HCT116 (cell line): Measurements from ENCODE around the gene SYNE1. TPM values are rescaled to one million over a fixed set of nuclear protein-coding genes. Genes with fewer than 3 reads are reported as not detected.

Source experiments
- ATAC-seq: fragments of 200-7000 bp; cut with Tn5 transposase; 2 replicates; pipeline ENCODE4 v1.9.1; 2020; ENCODE audit warnings: mild to moderate bottlenecking, moderate library complexity
- BruUV-seq: library from RNA; stranded (reverse); fragments of 400-500 nt; replicated peaks from 2 replicates; lab custom pipeline; 2021; lab: Mats Ljungman, UMichigan
- CTCF ChIA-PET: fragments of 300-600 bp; sonication (Branson Sonifier 250); formaldehyde crosslinking; loops from one replicate; lab custom pipeline; 2021; ENCODE audit warnings: antibody characterized with exemption; lab: Charles Lee
- POLR2A ChIA-PET: fragments of 300-600, 350-600 bp; sonication (Branson Sonifier 250); formaldehyde crosslinking; loops from one replicate; lab custom pipeline; 2021; ENCODE audit warnings: antibody characterized with exemption; lab: Charles Lee
- RAD21 ChIA-PET, 2 experiments: fragments of 300-600 bp; sonication (Branson Sonifier 250); formaldehyde crosslinking; loops; one replicate each; lab custom pipeline; 2023; ENCODE audit warnings: low total read pairs in 2 of 2; ENCODE audit not compliant: uncharacterized antibody in 2 of 2, unreplicated experiment in 2 of 2, low non-redundant PET in 1 of 2; lab: Charles Lee
- DNase-seq: peaks from one replicate; pipeline ENCODE4 v3.0.0-alpha.2; 2010; ENCODE audit warnings: low read depth, low spot score
- H2AFZ ChIP-seq: fragments of 200-600 bp; shearing (Covaris generic), sonication (generic); 2 replicates; pipeline ENCODE4 v1.6.1; 2017; ENCODE audit warnings: low read depth, mixed run types, mixed read lengths, antibody characterized with exemption, low read length; ENCODE audit not compliant: poor library complexity, severe bottlenecking
- H3K27ac ChIP-seq: 2 replicates; pipeline ENCODE4 v1.5.1; 2012; ENCODE audit warnings: low read depth, low read length
- H3K27me3 ChIP-seq: fragments of 200-600 bp; sonication (generic); 2 replicates; pipeline ENCODE4 v1.6.1; 2016; ENCODE audit warnings: mixed run types, low read length, mixed read lengths; ENCODE audit not compliant: insufficient read depth
- H3K36me3 ChIP-seq, 2 experiments: fragments of 200-500 bp in 1 of 2; fragments of 200-600 bp in 1 of 2; sonication (Bioruptor generic) in 1 of 2; sonication (generic) in 1 of 2; 2 replicates each; pipeline versions ENCODE4 v1.5.1 to v1.6.1; 2014 to 2016; ENCODE audit warnings: low read length in 2 of 2, inconsistent platforms in 1 of 2, mixed read lengths in 1 of 2, mixed run types in 1 of 2; ENCODE audit not compliant: insufficient read depth in 2 of 2, control insufficient read depth in 1 of 2
- H3K4me1 ChIP-seq, 2 experiments: fragments of 200-600 bp in 1 of 2; sonication (generic) in 1 of 2; 2 replicates each; pipeline versions ENCODE4 v1.5.1 to v1.6.1; 2012 to 2017; ENCODE audit warnings: low read length in 2 of 2, inconsistent platforms in 1 of 2, mild to moderate bottlenecking in 1 of 2, mixed read lengths in 1 of 2, mixed run types in 1 of 2, moderate library complexity in 1 of 2; ENCODE audit not compliant: insufficient read depth in 2 of 2, control insufficient read depth in 1 of 2
- H3K4me2 ChIP-seq: fragments of 200-600 bp; sonication (generic); 2 replicates; pipeline ENCODE4 v1.6.1; 2017; ENCODE audit warnings: mixed run types, low read length, mixed read lengths
- H3K4me3 ChIP-seq, 2 experiments: fragments of 200-600 bp in 1 of 2; sonication (generic) in 1 of 2; replicated peaks in 1 of 2; 2 replicates each; pipeline ENCODE4 v1.5.1; 2011 to 2016; ENCODE audit warnings: low read length in 2 of 2, control low read depth in 1 of 2, low read depth in 1 of 2, mild to moderate bottlenecking in 1 of 2, mixed read lengths in 1 of 2, mixed run types in 1 of 2
- H3K79me2 ChIP-seq: fragments of 200-600 bp; sonication (generic); 2 replicates; pipeline ENCODE4 v1.6.1; 2017; ENCODE audit warnings: mild to moderate bottlenecking, mixed run types, low read length, moderate library complexity, mixed read lengths; ENCODE audit not compliant: insufficient read depth
- H3K9ac ChIP-seq: fragments of 200-600 bp; sonication (generic); 2 replicates; pipeline ENCODE4 v1.6.1; 2016; ENCODE audit warnings: low read length, mixed read lengths
- H3K9me2 ChIP-seq: fragments of 200-600 bp; sonication (generic), shearing (Covaris generic); 2 replicates; pipeline ENCODE4 v1.6.1; 2017; ENCODE audit warnings: mixed run types, mild to moderate bottlenecking, moderate library complexity; ENCODE audit not compliant: insufficient read depth
- H3K9me3 ChIP-seq, 2 experiments: fragments of 200-500 bp in 1 of 2; fragments of 200-600 bp in 1 of 2; sonication (Bioruptor generic) in 1 of 2; sonication (generic) in 1 of 2; 2 replicates each; pipeline ENCODE4 v1.6.1; 2014 to 2017; ENCODE audit warnings: low read length in 2 of 2, mixed read lengths in 2 of 2, inconsistent platforms in 1 of 2, low read depth in 1 of 2, mild to moderate bottlenecking in 1 of 2, mixed run types in 1 of 2, moderate library complexity in 1 of 2; ENCODE audit not compliant: control insufficient read depth in 1 of 2, insufficient read depth in 1 of 2
- H4K20me1 ChIP-seq: fragments of 200-600 bp; sonication (generic), shearing (Covaris generic); 2 replicates; pipeline ENCODE4 v1.6.1; 2017; ENCODE audit warnings: mixed run types, mild to moderate bottlenecking, moderate library complexity; ENCODE audit not compliant: insufficient read depth
- CBX3 ChIP-seq: IDR thresholded peaks from 2 replicates; pipeline ENCODE4 v1.6.1; 2012; ENCODE audit warnings: low read depth
- CEBPB ChIP-seq: IDR thresholded peaks from 2 replicates; pipeline ENCODE4 v1.6.1; 2012; ENCODE audit warnings: low read depth
- ELF1 ChIP-seq: IDR thresholded peaks from 2 replicates; pipeline ENCODE4 v1.6.1; 2012; ENCODE audit warnings: low read depth, borderline replicate concordance
- EZH2 ChIP-seq: fragments of 200-600 bp; sonication (generic); IDR thresholded peaks from 2 replicates; pipeline ENCODE4 v1.6.1; 2017; ENCODE audit warnings: antibody characterized with exemption, mixed run types
- POLR2A ChIP-seq: IDR thresholded peaks from 2 replicates; pipeline ENCODE4 v1.7.0; 2011; ENCODE audit warnings: borderline replicate concordance; ENCODE audit not compliant: insufficient read depth, insufficient read length; ENCODE audit errors: extremely low read depth
- POLR2AphosphoS5 ChIP-seq: IDR thresholded peaks from 2 replicates; pipeline ENCODE4 v1.6.1; 2011; ENCODE audit warnings: mild to moderate bottlenecking, low read depth, low read length, moderate library complexity
- RAD21 ChIP-seq: IDR thresholded peaks from 2 replicates; pipeline ENCODE4 v1.6.1; 2012; ENCODE audit warnings: low read depth, mild to moderate bottlenecking
- TCF7L2 ChIP-seq: IDR thresholded peaks from 2 replicates; pipeline ENCODE4 v1.7.0; 2011; ENCODE audit warnings: borderline replicate concordance, inconsistent platforms; ENCODE audit not compliant: insufficient read depth, insufficient read length; ENCODE audit errors: extremely low read depth
- ZFX ChIP-seq: fragments of 450-650 bp; IDR thresholded peaks from 2 replicates; pipeline ENCODE4 v1.6.1; 2017
- intact Hi-C: fragments of 100-400 bp; cut with micrococcal nuclease; formaldehyde crosslinking; loops from 2 replicates; pipeline ENCODE4 v1.10.0; 2022
- total RNA-seq: library from RNA; stranded (reverse); gene quantifications from one replicate; pipeline ENCODE4 v1.2.1, GENCODE V29; 2021; ENCODE audit not compliant: unreplicated experiment
- TF ChIP-seq, protein P1 (sequence below): IDR thresholded peaks from 2 replicates; pipeline ENCODE4 v1.6.1; 2012
- TF ChIP-seq, protein P2 (sequence below), 3 experiments: fragments of 200-600 bp in 1 of 3; sonication (generic) in 1 of 3; IDR thresholded peaks in 2 of 3; conservative IDR thresholded peaks in 1 of 3; 2 replicates each; pipeline ENCODE4 v1.5.1; 2012 to 2017; ENCODE audit warnings: low read depth in 2 of 3, low read length in 2 of 3, antibody characterized with exemption in 1 of 3, borderline replicate concordance in 1 of 3, control low read depth in 1 of 3, mild to moderate bottlenecking in 1 of 3, mixed read lengths in 1 of 3, mixed run types in 1 of 3, moderate library complexity in 1 of 3; ENCODE audit not compliant: insufficient read depth in 1 of 3
- TF ChIP-seq, protein P3 (sequence below): IDR thresholded peaks from 2 replicates; pipeline ENCODE4 v1.6.1; 2012; ENCODE audit warnings: low read depth
- TF ChIP-seq, protein P4 (sequence below): IDR thresholded peaks from 2 replicates; pipeline ENCODE4 v1.6.1; 2011; ENCODE audit warnings: mild to moderate bottlenecking, low read length, moderate library complexity; ENCODE audit not compliant: insufficient replicate concordance; ENCODE audit errors: extremely low read depth

The SYNE1 gene
- total RNA-seq, 1 experiment from 2014 or later: 5.4 TPM

DNA sequence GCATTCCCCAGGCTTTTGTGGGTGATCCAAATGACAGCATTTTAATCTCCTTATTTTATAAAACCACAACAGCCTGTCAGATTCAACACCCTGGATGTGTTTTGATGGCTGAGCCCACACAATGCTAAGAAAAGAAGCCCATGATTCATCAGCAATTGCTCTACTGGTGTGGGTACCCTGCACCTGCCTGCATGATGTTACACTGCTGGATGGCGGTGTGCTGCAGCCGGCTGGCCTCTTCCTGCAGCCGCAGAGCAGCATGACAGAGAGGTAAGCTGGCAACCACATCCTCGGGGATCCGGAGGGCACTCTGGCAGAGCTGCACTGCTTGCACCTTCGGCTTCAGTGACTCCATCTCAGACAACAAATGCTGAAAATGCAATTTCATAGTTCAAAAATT lies 327.5 kb downstream of the SYNE1 start:
- ChIA-PET POLR2A (no interaction called here), RAD21 (no interaction called here), CTCF (no interaction called here)
- no peaks in the 10 kb centered on the region for H3K36me3 ChIP-seq
- TF ChIP-seq ZFX (no peak), ELF1 (no peak), EZH2 (no peak), CBX3 (no peak)
- TF ChIP-seq, protein P1, sequence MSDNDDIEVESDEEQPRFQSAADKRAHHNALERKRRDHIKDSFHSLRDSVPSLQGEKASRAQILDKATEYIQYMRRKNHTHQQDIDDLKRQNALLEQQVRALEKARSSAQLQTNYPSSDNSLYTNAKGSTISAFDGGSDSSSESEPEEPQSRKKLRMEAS: no peak
- TF ChIP-seq, protein P2, sequence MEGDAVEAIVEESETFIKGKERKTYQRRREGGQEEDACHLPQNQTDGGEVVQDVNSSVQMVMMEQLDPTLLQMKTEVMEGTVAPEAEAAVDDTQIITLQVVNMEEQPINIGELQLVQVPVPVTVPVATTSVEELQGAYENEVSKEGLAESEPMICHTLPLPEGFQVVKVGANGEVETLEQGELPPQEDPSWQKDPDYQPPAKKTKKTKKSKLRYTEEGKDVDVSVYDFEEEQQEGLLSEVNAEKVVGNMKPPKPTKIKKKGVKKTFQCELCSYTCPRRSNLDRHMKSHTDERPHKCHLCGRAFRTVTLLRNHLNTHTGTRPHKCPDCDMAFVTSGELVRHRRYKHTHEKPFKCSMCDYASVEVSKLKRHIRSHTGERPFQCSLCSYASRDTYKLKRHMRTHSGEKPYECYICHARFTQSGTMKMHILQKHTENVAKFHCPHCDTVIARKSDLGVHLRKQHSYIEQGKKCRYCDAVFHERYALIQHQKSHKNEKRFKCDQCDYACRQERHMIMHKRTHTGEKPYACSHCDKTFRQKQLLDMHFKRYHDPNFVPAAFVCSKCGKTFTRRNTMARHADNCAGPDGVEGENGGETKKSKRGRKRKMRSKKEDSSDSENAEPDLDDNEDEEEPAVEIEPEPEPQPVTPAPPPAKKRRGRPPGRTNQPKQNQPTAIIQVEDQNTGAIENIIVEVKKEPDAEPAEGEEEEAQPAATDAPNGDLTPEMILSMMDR (IDR thresholded peaks at IDR 0.05 in 2 of 3, conservative IDR thresholded peaks at IDR 0.05 in 1 of 3; ENCODE audit: borderline replicate concordance in 1 of 3, insufficient read depth in 1 of 3, low read depth in 2 of 3, low read length in 2 of 3): no peak
- no peaks in the 10 kb centered on the region for H3K27me3 ChIP-seq
- H3K9me3 ChIP-seq: no peaks in the 10 kb centered on the region
- no peaks in the 10 kb centered on the region for H4K20me1 ChIP-seq
- no peak overlapping the region for H3K9ac ChIP-seq
- no TSS peak for BruUV-seq
- ATAC-seq: no peak
- no peaks in the 10 kb centered on the region for H3K79me2 ChIP-seq
- H3K9me2 ChIP-seq: 0 out of 2 replicates have a peak, but pooled peaks cover 2% of the 10 kb centered on the region
- intact Hi-C loops: no loop called here
- H3K27ac ChIP-seq: no peak overlapping the region
- no peak overlapping the region for H3K4me2 ChIP-seq
- DNase-seq: no peak
- no peak overlapping the region for H2AFZ ChIP-seq
- H3K4me3 ChIP-seq: no peak overlapping the region
- peaks cover 0 to 8% of the 10 kb centered on the region in 2 experiments; a peak in 2 of 4 replicates for H3K4me1 ChIP-seq

DNA sequence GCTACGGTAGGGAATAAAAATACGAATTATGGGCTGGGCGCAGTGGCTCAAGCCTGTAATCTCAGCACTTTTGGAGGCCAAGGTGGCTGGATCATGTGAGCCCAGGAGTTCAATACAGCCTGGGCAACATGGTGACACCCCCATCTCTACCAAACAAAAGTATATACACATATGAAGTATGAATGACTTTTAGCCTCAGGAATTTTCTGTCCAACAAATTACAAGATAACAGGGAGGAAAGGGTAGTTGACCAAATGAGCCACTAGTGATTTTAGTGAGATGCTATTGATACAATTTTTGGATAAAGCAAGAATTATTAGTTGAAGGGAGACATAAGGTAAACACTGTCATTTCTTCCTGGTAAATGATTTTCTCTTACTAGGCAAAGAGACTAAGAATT lies 328.2 kb downstream of the SYNE1 start:
- no TSS peak for BruUV-seq
- no peak overlapping the region for H3K27ac ChIP-seq
- DNase-seq: no peak
- H3K36me3 ChIP-seq: no peaks in the 10 kb centered on the region
- no peaks in the 10 kb centered on the region for H3K9me3 ChIP-seq
- H2AFZ ChIP-seq: no peak overlapping the region
- no peak overlapping the region for H3K4me3 ChIP-seq
- ChIA-PET CTCF (no interaction called here), RAD21 (no interaction called here), POLR2A (no interaction called here)
- H3K27me3 ChIP-seq: no peaks in the 10 kb centered on the region
- ATAC-seq: no peak
- no peak overlapping the region for H3K4me2 ChIP-seq
- 0 out of 2 replicates have a peak, but pooled peaks cover 2% of the 10 kb centered on the region for H3K9me2 ChIP-seq
- no peaks in the 10 kb centered on the region for H3K79me2 ChIP-seq
- H4K20me1 ChIP-seq: no peaks in the 10 kb centered on the region
- H3K4me1 ChIP-seq: peaks cover 0 to 5% of the 10 kb centered on the region in 2 experiments; a peak in 2 of 4 replicates
- intact Hi-C loops: no loop called here
- no peak overlapping the region for H3K9ac ChIP-seq
- TF ChIP-seq CEBPB (no peak), ELF1 (no peak), POLR2A (no peak), RAD21 (no peak), POLR2AphosphoS5 (no peak), TCF7L2 (no peak)
- TF ChIP-seq, protein P3, sequence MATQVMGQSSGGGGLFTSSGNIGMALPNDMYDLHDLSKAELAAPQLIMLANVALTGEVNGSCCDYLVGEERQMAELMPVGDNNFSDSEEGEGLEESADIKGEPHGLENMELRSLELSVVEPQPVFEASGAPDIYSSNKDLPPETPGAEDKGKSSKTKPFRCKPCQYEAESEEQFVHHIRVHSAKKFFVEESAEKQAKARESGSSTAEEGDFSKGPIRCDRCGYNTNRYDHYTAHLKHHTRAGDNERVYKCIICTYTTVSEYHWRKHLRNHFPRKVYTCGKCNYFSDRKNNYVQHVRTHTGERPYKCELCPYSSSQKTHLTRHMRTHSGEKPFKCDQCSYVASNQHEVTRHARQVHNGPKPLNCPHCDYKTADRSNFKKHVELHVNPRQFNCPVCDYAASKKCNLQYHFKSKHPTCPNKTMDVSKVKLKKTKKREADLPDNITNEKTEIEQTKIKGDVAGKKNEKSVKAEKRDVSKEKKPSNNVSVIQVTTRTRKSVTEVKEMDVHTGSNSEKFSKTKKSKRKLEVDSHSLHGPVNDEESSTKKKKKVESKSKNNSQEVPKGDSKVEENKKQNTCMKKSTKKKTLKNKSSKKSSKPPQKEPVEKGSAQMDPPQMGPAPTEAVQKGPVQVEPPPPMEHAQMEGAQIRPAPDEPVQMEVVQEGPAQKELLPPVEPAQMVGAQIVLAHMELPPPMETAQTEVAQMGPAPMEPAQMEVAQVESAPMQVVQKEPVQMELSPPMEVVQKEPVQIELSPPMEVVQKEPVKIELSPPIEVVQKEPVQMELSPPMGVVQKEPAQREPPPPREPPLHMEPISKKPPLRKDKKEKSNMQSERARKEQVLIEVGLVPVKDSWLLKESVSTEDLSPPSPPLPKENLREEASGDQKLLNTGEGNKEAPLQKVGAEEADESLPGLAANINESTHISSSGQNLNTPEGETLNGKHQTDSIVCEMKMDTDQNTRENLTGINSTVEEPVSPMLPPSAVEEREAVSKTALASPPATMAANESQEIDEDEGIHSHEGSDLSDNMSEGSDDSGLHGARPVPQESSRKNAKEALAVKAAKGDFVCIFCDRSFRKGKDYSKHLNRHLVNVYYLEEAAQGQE: no peak
- TF ChIP-seq, protein P4, sequence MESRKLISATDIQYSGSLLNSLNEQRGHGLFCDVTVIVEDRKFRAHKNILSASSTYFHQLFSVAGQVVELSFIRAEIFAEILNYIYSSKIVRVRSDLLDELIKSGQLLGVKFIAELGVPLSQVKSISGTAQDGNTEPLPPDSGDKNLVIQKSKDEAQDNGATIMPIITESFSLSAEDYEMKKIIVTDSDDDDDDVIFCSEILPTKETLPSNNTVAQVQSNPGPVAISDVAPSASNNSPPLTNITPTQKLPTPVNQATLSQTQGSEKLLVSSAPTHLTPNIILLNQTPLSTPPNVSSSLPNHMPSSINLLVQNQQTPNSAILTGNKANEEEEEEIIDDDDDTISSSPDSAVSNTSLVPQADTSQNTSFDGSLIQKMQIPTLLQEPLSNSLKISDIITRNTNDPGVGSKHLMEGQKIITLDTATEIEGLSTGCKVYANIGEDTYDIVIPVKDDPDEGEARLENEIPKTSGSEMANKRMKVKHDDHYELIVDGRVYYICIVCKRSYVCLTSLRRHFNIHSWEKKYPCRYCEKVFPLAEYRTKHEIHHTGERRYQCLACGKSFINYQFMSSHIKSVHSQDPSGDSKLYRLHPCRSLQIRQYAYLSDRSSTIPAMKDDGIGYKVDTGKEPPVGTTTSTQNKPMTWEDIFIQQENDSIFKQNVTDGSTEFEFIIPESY: no peak
